Activated CD4-positive, alpha-beta T cell treated with anti-CD3 and anti-CD28 coated beads, Interleukin-2, amount 10 ng/mL, durations not matched to agents 24 days and 14 days (primary cell): Measurements from ENCODE around the gene PARD3. TPM values are rescaled to one million over a fixed set of nuclear protein-coding genes. Genes with fewer than 3 reads are reported as not detected.

ENCODE experiments used
- DNase-seq: peaks from one replicate; pipeline ENCODE4 v3.0.0; 2022
- H3K27ac Mint-ChIP-seq: one replicate; pipeline ENCODE4 v1.8.0; 2022; ENCODE audit warnings: mild to moderate bottlenecking, mixed read lengths
- H3K27me3 Mint-ChIP-seq: one replicate; pipeline ENCODE4 v1.8.0; 2022; ENCODE audit warnings: mixed read lengths
- H3K36me3 Mint-ChIP-seq: one replicate; pipeline ENCODE4 v1.8.0; 2022; ENCODE audit warnings: low read depth, mild to moderate bottlenecking, mixed read lengths
- H3K4me1 Mint-ChIP-seq: one replicate; pipeline ENCODE4 v1.8.0; 2021; ENCODE audit warnings: mixed read lengths
- H3K4me3 Mint-ChIP-seq: one replicate; pipeline ENCODE4 v1.8.0; 2022; ENCODE audit warnings: mild to moderate bottlenecking, moderate library complexity, mixed read lengths
- H3K9me3 Mint-ChIP-seq: one replicate; pipeline ENCODE4 v1.8.0; 2021; ENCODE audit warnings: mixed read lengths
- intact Hi-C: fragments of 100-400 bp; cut with micrococcal nuclease; formaldehyde crosslinking; loops from one replicate; pipeline ENCODE4 v1.15.1; 2023
- total RNA-seq: library from RNA; stranded (reverse); gene quantifications from 2 replicates; pipeline ENCODE4 v1.2.3, GENCODE V29; 2022

Gene PARD3
- total RNA-seq, 1 donor from 2014 or later: 2.9 TPM

DNA sequence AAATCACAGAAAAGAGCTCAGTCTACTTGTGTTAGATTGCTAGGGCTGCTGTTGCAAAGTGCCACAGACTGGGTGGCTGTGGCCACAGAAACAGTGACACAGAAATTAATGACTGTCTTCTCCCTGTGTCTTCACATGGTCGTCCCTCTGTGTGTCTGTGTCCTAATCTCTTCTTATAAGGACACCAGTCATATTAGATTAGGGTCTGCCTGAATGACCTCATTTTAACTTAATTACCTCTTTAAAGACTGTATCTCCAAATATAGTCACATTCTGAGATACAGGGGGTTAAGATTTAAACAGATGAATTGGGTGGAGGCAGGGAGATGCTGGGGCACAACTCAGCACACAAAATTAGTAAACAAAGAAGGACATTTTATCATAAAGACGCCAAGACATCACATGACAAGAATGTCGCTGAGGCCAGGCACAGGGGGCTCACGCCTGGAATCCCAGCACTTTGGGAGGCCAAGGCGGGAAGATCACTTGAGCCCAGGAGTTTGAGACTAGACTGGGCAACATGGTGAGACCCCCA, 23.3 kb upstream of the PARD3 start:
- Mint-ChIP-seq H3K27ac (no peak overlapping the region), H3K4me1 (no peaks in the 10 kb centered on the region), H3K4me3 (no peak overlapping the region), H3K9me3 (no peaks in the 10 kb centered on the region), H3K36me3 (no peaks in the 10 kb centered on the region), H3K27me3 (peaks cover 8% of the 10 kb centered on the region)
- DNase-seq: no peak
- intact Hi-C loops: no loop called here

DNA sequence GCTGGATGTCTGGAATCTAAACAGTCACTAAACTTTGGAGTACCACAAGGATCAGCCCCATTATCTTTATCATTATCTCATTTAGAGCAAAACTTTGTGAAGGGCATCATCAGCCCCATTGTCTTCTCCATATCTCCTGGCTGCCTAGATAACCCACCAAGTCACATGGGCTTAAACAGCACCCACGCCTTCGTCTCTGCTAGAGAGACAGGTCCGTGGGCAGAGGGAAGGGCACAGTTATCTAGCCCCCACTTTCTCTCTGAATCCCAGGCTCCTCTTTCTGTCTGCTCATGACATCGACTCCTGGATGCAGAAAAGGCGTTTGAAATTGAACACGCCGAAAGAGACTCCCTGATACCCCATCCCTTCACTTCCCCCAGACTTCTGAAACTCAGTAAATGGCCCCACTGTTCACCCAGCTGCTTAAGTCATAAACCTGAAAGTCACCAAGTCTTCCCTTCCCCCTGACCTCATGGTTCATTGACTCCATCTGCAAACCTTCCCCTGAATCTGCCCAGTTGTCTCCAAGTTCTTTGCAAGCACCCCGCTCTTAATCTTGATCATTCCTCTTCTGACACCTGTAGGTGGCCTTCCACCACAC, 20.9 kb upstream of the PARD3 start:
- intact Hi-C loops: no loop called here
- H3K27me3 Mint-ChIP-seq: peaks cover 3% of the 10 kb centered on the region
- H3K4me3 Mint-ChIP-seq: no peak overlapping the region
- no peak for DNase-seq
- no peaks in the 10 kb centered on the region for H3K4me1 Mint-ChIP-seq
- H3K36me3 Mint-ChIP-seq: no peaks in the 10 kb centered on the region
- H3K9me3 Mint-ChIP-seq: no peaks in the 10 kb centered on the region
- no peak overlapping the region for H3K27ac Mint-ChIP-seq

DNA sequence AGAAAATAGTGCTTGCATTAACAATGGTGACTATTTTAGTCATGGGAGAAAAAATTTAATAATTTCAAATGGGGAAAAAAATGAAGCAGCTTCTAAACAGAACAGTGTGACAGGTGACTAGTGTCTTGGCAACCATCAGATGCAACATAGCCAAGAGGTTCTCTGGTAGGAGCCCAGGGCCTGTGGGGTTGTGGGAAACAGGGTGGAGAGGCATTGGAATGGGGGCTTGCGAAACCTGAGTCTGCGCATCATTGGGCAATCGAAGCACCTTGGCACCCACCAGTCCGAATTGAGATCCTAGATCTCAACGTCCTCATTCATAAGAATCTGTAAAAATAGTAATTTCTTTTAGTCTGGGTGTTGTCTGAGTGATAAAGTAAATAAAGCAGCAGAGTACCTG, 19.2 kb upstream of the PARD3 start:
- H3K4me3 Mint-ChIP-seq: no peak overlapping the region
- intact Hi-C loops: no loop called here
- no peaks in the 10 kb centered on the region for H3K36me3 Mint-ChIP-seq
- DNase-seq: no peak
- no peaks in the 10 kb centered on the region for H3K9me3 Mint-ChIP-seq
- H3K27me3 Mint-ChIP-seq: peaks cover 3% of the 10 kb centered on the region
- H3K4me1 Mint-ChIP-seq: peaks cover 3% of the 10 kb centered on the region
- H3K27ac Mint-ChIP-seq: no peak overlapping the region

DNA sequence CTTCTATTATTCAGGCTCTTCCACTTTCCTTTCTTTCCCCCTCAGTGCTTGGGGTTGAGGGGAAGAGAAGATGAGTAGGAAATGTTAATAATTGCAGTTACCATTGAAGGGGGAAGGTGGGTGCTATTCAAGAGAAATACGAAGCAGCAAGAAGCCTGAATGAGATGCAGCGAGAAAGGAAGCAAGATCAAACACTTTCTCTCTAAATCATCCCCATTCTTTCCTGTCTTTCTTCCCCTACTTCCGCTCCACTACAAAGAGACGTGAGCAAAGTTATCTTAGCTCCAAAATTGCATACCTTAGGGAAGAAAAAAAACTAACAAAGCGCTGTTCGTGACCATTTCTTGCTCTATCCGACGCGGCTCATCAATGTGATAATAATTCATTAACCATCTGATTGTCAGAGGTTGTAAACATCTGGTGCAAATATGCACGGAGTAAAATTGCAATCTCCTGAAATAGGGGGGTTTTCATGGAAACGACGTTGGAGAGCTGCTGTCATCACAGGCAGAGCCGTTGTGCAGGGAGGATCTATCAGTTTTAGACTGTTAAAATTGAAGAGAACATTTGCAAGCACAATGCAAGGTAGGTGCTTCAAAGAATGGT, 15.2 kb upstream of the PARD3 start:
- intact Hi-C loops: no loop called here
- H3K27me3 Mint-ChIP-seq: peaks cover 2% of the 10 kb centered on the region
- H3K27ac Mint-ChIP-seq: no peak overlapping the region
- H3K4me1 Mint-ChIP-seq: peaks cover 3% of the 10 kb centered on the region
- no peak overlapping the region for H3K4me3 Mint-ChIP-seq
- no peaks in the 10 kb centered on the region for H3K9me3 Mint-ChIP-seq
- no peak for DNase-seq
- no peaks in the 10 kb centered on the region for H3K36me3 Mint-ChIP-seq

DNA sequence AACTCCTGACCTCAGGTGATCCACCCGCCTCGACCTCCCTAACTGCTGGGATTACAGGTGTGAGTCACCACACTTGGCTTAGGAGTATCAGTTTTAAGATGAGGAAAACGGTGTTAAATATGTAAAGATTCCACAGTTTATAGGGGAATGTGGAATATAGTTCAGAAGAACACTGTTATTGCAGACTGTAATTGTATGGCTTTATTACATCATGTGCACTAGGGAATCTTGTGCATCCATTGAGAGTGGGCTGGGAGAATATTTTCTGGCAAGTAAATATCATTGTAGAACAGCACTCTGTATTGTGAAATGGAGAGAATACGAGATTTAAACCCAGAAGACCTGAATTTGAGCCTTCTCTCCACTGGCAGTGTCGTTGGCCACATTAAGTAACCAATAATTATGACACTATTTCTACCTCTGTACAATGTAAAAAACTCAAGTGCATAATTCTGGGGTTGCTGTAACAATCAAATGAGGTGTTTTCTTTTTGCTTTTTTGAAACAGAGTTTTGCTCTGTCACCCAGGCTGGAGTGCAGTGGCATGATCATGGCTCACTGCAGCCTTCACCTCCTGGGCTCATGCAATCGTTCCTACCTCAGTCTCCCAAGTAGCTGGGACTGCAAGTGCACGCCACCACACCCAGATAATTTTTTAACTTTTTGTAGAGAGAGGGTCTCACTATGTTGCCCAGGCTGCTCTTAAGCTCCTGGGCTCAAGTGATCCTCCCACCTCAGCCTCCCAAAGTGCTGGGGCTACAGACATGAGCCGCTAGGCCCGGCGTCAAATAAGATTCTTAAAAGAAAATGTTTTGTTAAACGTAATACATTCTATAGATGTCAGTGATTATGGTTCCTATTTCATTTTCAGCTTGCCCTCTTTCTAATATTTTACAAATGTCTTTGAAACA, 12.0 kb upstream of the PARD3 start:
- peaks cover 3% of the 10 kb centered on the region for H3K4me1 Mint-ChIP-seq
- no peaks in the 10 kb centered on the region for H3K36me3 Mint-ChIP-seq
- H3K27me3 Mint-ChIP-seq: peaks cover 2% of the 10 kb centered on the region
- H3K9me3 Mint-ChIP-seq: no peaks in the 10 kb centered on the region
- H3K4me3 Mint-ChIP-seq: no peak overlapping the region
- intact Hi-C loops: no loop called here
- DNase-seq: no peak
- no peak overlapping the region for H3K27ac Mint-ChIP-seq

DNA sequence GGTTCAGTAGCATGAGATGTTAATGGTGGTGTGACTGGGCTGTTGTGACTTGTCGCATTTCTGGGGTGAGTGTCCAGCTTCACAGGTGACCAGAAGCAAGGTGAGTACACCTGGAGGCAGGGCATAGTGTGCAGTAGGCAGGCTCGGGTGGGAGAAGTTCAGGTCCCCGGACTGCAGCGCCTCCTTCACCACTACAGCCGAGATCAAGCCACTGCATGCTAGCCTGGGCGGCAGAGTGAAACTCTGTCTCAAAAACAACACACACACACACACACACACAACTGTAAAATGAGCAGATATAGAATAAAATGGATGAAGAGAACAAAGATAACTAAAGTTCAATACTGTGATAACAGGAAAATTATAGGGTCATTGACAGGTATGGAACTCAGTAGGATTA, 11.1 kb upstream of the PARD3 start:
- H3K27me3 Mint-ChIP-seq: peaks cover 5% of the 10 kb centered on the region
- no peak overlapping the region for H3K27ac Mint-ChIP-seq
- DNase-seq: no peak
- intact Hi-C loops: no loop called here
- H3K36me3 Mint-ChIP-seq: no peaks in the 10 kb centered on the region
- H3K4me3 Mint-ChIP-seq: no peak overlapping the region
- no peaks in the 10 kb centered on the region for H3K9me3 Mint-ChIP-seq
- H3K4me1 Mint-ChIP-seq: peaks cover 3% of the 10 kb centered on the region

DNA sequence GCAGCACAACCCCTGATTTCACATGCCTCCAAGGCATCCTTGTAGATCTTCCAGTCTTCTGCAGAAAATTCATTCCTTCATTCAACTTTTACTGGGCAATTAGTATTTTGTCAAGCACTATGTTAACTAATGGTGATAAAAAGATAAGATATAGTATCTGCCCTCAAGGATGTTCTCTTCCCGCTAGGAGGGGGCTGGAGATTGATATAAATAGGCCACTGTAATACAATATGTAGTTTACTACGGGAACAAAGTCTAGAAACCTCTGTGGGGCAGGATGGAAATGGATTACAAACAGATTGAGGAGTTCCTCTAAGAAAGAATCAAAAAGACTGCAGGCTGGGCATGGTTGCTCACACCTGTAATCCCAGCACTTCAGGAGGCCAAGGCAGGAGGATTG, 10.3 kb upstream of the PARD3 start:
- no peaks in the 10 kb centered on the region for H3K36me3 Mint-ChIP-seq
- H3K4me3 Mint-ChIP-seq: no peak overlapping the region
- intact Hi-C loops: no loop called here
- H3K27me3 Mint-ChIP-seq: peaks cover 5% of the 10 kb centered on the region
- peaks cover 2% of the 10 kb centered on the region for H3K4me1 Mint-ChIP-seq
- no peak for DNase-seq
- H3K9me3 Mint-ChIP-seq: no peaks in the 10 kb centered on the region
- no peak overlapping the region for H3K27ac Mint-ChIP-seq

DNA sequence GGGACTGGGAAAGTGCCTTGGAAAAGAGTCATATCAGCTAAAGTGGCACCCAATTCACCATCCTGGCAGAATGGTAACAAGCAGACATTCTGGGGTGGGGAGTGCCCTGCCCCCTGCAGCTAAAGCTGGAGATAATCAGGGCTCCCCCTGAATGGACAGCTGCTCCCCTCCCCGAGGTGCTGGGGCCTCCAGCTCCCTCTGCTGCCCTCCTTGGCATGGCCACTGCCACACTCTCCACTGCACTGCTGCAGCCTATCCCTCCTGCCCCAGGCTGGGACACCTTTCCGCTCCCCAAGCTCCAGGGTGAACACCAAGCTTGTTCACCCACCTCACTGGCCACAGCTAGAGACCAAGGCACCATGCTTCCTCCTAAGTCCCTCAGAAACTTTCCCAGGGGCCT, 9.8 kb upstream of the PARD3 start:
- no peak for DNase-seq
- no peak overlapping the region for H3K4me3 Mint-ChIP-seq
- H3K27me3 Mint-ChIP-seq: peaks cover 5% of the 10 kb centered on the region
- H3K9me3 Mint-ChIP-seq: no peaks in the 10 kb centered on the region
- H3K36me3 Mint-ChIP-seq: no peaks in the 10 kb centered on the region
- H3K4me1 Mint-ChIP-seq: no peaks in the 10 kb centered on the region
- H3K27ac Mint-ChIP-seq: no peak overlapping the region
- intact Hi-C loops: no loop called here

DNA sequence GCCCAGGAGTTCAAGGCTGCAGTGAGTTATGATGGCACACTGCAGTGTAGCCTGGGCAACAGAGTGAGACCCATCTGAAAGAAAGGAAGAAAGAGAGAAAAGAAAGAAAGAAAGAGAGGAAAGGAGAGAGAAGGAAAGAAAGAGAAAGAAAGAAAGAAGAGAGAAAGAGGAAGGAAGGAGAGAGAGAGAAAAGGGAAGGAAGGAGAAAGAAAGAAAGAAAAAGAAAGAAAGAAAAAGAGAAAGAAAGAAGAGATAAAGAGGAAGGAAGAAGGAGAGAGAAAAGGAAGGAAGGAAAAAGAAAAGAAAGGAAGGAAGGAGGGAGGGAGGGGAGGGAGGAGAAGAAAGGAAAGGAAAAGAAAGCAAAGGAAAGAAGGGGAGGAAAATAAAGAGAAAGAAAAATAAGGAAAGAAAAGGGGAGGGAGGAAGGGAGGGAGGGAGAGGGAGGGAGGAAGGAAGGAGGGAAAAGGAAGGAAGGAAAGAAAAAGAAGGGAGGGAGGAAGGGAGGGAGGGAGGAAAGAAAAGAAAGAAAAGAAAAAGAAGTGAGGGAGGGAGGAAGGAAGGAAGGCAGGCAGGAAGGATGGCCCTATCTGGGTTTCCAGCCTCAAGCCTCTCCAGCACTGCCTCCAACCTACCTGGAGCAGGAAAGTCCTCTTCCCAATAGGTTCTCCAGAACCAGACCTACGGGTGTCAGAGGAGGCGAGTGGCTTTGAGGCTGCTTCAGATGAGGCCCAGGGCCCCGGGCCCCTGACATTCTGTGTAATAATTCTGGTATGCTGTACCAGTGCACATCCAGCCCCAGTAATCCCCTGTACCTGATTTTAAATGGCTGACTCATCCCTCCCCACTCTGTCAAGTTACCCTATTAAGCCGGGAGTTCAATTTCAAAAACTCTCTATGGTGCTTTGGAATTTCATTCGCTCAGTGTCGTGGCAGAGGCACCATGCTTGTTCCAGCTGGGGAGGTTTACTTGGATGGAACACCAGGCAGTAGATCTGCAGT, 6.8 kb upstream of the PARD3 start:
- H3K4me3 Mint-ChIP-seq: no peak overlapping the region

DNA sequence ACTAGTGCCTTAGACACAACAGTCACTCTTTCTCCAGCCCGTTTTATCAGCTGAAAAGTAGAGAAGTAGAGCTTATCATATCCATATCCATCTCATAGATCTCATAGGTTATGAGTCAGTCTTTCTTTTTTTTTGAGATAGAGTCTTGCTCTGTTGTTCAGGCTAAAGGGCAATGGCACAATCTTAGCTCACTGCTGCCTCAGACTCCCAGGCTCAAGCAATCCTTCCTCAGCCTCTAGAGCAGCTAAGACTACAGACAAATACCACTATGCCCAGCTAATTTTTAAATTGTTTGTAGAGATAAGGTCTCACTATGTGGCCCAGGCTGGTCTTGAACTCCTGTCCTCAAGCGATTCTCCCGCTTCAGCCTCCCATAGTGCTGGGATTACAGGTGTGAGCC, 2.5 kb upstream of the PARD3 start:
- H3K36me3 Mint-ChIP-seq: no peaks in the 10 kb centered on the region
- intact Hi-C loops: loop anchor here (10.0 kb wide), 1 partner anchor 817 kb away; no protein-coding TSS in a partner anchor
- H3K27ac Mint-ChIP-seq: no peak overlapping the region
- no peaks in the 10 kb centered on the region for H3K9me3 Mint-ChIP-seq
- peaks cover 46% of the 10 kb centered on the region for H3K27me3 Mint-ChIP-seq
- no peak overlapping the region for H3K4me3 Mint-ChIP-seq
- DNase-seq: no peak
- H3K4me1 Mint-ChIP-seq: peaks cover 13% of the 10 kb centered on the region

More for the DNA sequence above, 6.8 kb upstream of the PARD3 start:
- peaks cover 20% of the 10 kb centered on the region for H3K27me3 Mint-ChIP-seq
- H3K9me3 Mint-ChIP-seq: no peaks in the 10 kb centered on the region
- H3K4me1 Mint-ChIP-seq: no peaks in the 10 kb centered on the region
- no peaks in the 10 kb centered on the region for H3K36me3 Mint-ChIP-seq
- intact Hi-C loops: no loop called here
- no peak for DNase-seq
- no peak overlapping the region for H3K27ac Mint-ChIP-seq

DNA sequence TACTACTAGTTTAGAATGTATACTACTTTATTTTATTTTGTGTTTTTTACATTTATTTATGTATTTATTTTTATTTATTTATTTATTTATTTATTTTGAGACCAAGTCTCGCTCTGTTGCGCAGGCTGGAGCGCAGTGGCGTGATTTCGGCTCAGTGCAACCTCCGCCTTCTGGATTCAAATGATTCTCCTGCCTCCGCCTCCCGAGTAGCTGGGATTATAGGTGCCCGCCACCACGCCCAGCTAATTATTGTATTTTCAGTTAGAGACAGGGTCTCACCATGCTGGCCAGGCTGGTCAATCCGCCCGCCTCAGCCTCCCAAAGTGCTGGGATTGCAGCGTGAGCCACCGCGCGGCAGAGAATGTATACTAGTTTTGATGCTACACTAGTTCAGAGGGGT, 2.0 kb upstream of the PARD3 start:
- DNase-seq: no peak
- Mint-ChIP-seq H3K4me3 (no peak overlapping the region), H3K36me3 (no peaks in the 10 kb centered on the region), H3K4me1 (peaks cover 13% of the 10 kb centered on the region), H3K27me3 (peaks cover 51% of the 10 kb centered on the region), H3K9me3 (no peaks in the 10 kb centered on the region), H3K27ac (no peak overlapping the region)
- intact Hi-C loops: loop anchor here (10.0 kb wide), 1 partner anchor 818 kb away; no protein-coding TSS in a partner anchor

DNA sequence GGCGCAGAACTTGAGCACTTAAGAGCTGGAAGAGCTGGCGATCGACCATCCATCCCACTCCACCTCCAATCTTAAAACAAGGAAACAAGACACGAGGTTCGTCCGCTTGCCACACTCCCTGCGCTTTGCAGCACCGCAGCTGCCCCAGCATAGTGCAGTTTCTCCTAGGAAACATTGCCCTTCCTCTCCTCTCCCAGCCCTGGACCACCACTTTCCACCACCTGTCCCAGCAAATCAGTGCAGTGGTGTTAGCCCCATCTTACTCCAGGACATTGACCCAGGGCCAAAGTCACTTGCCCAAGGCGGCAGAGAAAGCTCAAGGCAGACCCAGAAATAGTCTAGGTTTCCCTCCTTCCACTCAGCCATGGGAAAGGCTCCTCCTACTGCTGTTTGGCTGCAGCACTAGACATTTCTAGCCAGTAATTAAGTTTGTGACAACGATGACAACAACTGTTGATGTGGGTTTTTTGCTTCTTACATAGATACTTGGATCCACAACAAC, 1.5 kb upstream of the PARD3 start:
- Mint-ChIP-seq H3K4me3 (peak overlapping the region; percentile 51), H3K36me3 (no peaks in the 10 kb centered on the region), H3K4me1 (peaks cover 13% of the 10 kb centered on the region), H3K27me3 (peaks cover 55% of the 10 kb centered on the region), H3K27ac (no peak overlapping the region), H3K9me3 (no peaks in the 10 kb centered on the region)
- intact Hi-C loops: loop anchor here (10.0 kb wide), 1 partner anchor 818 kb away; no protein-coding TSS in a partner anchor
- no peak for DNase-seq

DNA sequence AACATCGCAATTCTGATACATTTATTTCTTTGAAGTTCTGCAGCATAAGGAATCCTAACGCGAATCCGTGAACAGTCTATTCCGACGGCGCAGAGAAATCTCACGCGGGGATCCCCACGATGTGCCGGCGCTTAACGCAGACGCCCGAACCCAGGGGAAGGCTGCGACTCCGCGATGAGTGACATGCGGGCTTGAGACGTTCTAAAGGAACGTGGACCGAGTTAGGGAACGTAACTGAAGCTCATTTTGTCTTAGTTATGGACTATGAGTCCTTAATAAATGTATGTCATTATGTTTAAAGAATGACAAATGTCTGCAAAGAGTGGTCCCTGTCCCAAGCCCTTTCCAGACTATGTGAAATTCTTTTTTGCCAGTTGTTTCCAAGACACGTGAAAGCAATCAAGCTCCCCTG, 995 bp upstream of the PARD3 start:
- Mint-ChIP-seq H3K9me3 (no peaks in the 10 kb centered on the region), H3K27me3 (peaks cover 57% of the 10 kb centered on the region), H3K4me1 (peaks cover 13% of the 10 kb centered on the region), H3K36me3 (no peaks in the 10 kb centered on the region), H3K27ac (no peak overlapping the region), H3K4me3 (peak overlapping the region; percentile 74)
- intact Hi-C loops: loop anchor here (10.0 kb wide), 1 partner anchor 819 kb away; no protein-coding TSS in a partner anchor
- peak; percentile 61 for DNase-seq
